B cell (primary cell): Measurements from ENCODE around the gene ZNF410. TPM values are rescaled to one million over a fixed set of nuclear protein-coding genes. Genes with fewer than 3 reads are reported as not detected.

Experiments
- ATAC-seq: fragments of 200-7000 bp; cut with Tn5 transposase; one replicate; pipeline ENCODE4 v1.10.0; 2021; ENCODE audit warnings: low read depth, mild to moderate bottlenecking, moderate number of reproducible peaks, moderate library complexity
- CTCF ChIA-PET: fragments of 350-600 bp; sonication (Branson Sonifier 250); formaldehyde crosslinking; loops from one replicate; lab custom pipeline; 2021; ENCODE audit warnings: antibody characterized with exemption, inconsistent platforms; lab: Charles Lee
- POLR2A ChIA-PET: fragments of 350-600 bp; sonication (Branson Sonifier 250); formaldehyde crosslinking; loops from one replicate; lab custom pipeline; 2021; ENCODE audit warnings: antibody characterized with exemption; lab: Charles Lee
- DNase-seq: peaks from one replicate; pipeline ENCODE4 v3.0.0; 2013
- H2AFZ ChIP-seq: 2 replicates; pipeline ENCODE4 v1.6.1; 2012; ENCODE audit warnings: mild to moderate bottlenecking, low read depth, low read length; ENCODE audit not compliant: insufficient read depth, poor library complexity, severe bottlenecking
- H3K27ac ChIP-seq, 2 donors: 1 replicate in 1 of 2; 2 replicates in 1 of 2; pipeline ENCODE4 v1.5.1; 2012 to 2013; ENCODE audit warnings: low read length in 2 of 2, mild to moderate bottlenecking in 2 of 2, moderate library complexity in 1 of 2
- H3K27me3 ChIP-seq, 4 experiments: fragments of 200-600 bp in 1 of 4; sonication (generic) in 1 of 4; replicated peaks in 1 of 4; 1 replicate in 2 of 4; 2 replicates in 2 of 4; pipeline versions ENCODE4 v1.6.1 to v1.7.0; 2013 to 2016; ENCODE audit warnings: low read length in 3 of 4, mild to moderate bottlenecking in 2 of 4, mixed read lengths in 1 of 4, moderate library complexity in 1 of 4; ENCODE audit not compliant: insufficient read depth in 4 of 4, control insufficient read depth in 3 of 4; ENCODE audit errors: control extremely low read depth in 1 of 4
- H3K36me3 ChIP-seq, 2 experiments: replicated peaks in 1 of 2; 1 replicate in 1 of 2; 2 replicates in 1 of 2; pipeline versions ENCODE4 v1.6.1 to v1.7.1; 2013; ENCODE audit warnings: low read length in 1 of 2; ENCODE audit not compliant: insufficient read depth in 2 of 2, control insufficient read depth in 1 of 2; ENCODE audit errors: control extremely low read depth in 1 of 2, extremely low read depth in 1 of 2
- H3K4me1 ChIP-seq, 2 donors: fragments of 200-600 bp in 1 of 2; sonication (generic) in 1 of 2; 1 replicate in 1 of 2; 2 replicates in 1 of 2; pipeline versions ENCODE4 v1.5.1 to v1.6.1; 2013 to 2017; ENCODE audit warnings: low read length in 2 of 2; ENCODE audit not compliant: control insufficient read depth in 2 of 2, insufficient read depth in 2 of 2
- H3K4me2 ChIP-seq: replicated peaks from 2 replicates; pipeline ENCODE3; 2012; ENCODE audit warnings: mild to moderate bottlenecking, low read depth, low read length; ENCODE audit not compliant: poor library complexity, severe bottlenecking
- H3K4me3 ChIP-seq, 5 experiments: fragments of 200-600 bp in 1 of 5; sonication (generic) in 1 of 5; 1 replicate in 3 of 5; 2 replicates in 2 of 5; pipeline versions ENCODE4 v1.5.1 to v1.7.0; 2011 to 2016; ENCODE audit warnings: low read length in 4 of 5, mild to moderate bottlenecking in 4 of 5, low read depth in 2 of 5, control low read depth in 1 of 5, moderate library complexity in 1 of 5; ENCODE audit not compliant: insufficient read depth in 1 of 5; ENCODE audit errors: control extremely low read depth in 1 of 5, extremely low read depth in 1 of 5
- H3K79me2 ChIP-seq: fragments of 200-600 bp; sonication (generic); one replicate; pipeline ENCODE4 v1.6.0; 2016; ENCODE audit warnings: low read length; ENCODE audit not compliant: control insufficient read depth, insufficient read depth
- H3K9ac ChIP-seq: fragments of 200-600 bp; sonication (generic); 2 replicates; pipeline ENCODE4 v1.6.1; 2017; ENCODE audit warnings: mild to moderate bottlenecking, low read length, moderate library complexity
- H3K9me3 ChIP-seq, 3 donors: one replicate each; pipeline versions ENCODE4 v1.6.1 to v1.7.1; 2013; ENCODE audit warnings: low read length in 2 of 3; ENCODE audit not compliant: control insufficient read depth in 2 of 3, insufficient read depth in 1 of 3; ENCODE audit errors: control extremely low read depth in 1 of 3
- H4K20me1 ChIP-seq: 2 replicates; pipeline ENCODE4 v1.6.0; 2012; ENCODE audit warnings: mild to moderate bottlenecking, low read length; ENCODE audit not compliant: insufficient read depth, control insufficient read depth, poor library complexity, severe bottlenecking
- H3K27ac Mint-ChIP-seq: one replicate; pipeline ENCODE4 v1.8.0; 2021; ENCODE audit warnings: mixed read lengths
- H3K27me3 Mint-ChIP-seq: one replicate; pipeline ENCODE4 v1.8.0; 2021; ENCODE audit warnings: mixed read lengths
- H3K4me1 Mint-ChIP-seq: one replicate; pipeline ENCODE4 v1.8.0; 2021; ENCODE audit warnings: mixed read lengths
- H3K4me3 Mint-ChIP-seq: one replicate; pipeline ENCODE4 v1.8.0; 2021; ENCODE audit warnings: mixed read lengths
- H3K9me3 Mint-ChIP-seq: one replicate; pipeline ENCODE4 v1.8.0; 2022; ENCODE audit warnings: mixed read lengths; ENCODE audit not compliant: insufficient read depth
- CTCF ChIP-seq: fragments of 200-600 bp; IDR thresholded peaks from one replicate; pipeline ENCODE4 v1.8.0; 2022; ENCODE audit warnings: antibody characterized with exemption, mild to moderate bottlenecking
- EZH2 ChIP-seq: IDR thresholded peaks from 2 replicates; pipeline ENCODE4 v1.6.1; 2012; ENCODE audit warnings: borderline replicate concordance, low read depth, mild to moderate bottlenecking, moderate library complexity, low read length; ENCODE audit not compliant: insufficient read depth, poor library complexity, severe bottlenecking
- WGBS: methylation state at CpG from one replicate; pipeline ENCODE4 v1.1.5; 2013; ENCODE audit warnings: missing lambda C conversion rate; ENCODE audit not compliant: insufficient coverage; 5-methylcytosine and 5-hydroxymethylcytosine counted together
- intact Hi-C: fragments of 100-400 bp; cut with micrococcal nuclease; formaldehyde crosslinking; loops from one replicate; pipeline ENCODE4 v1.10.0; 2022
- polyA plus RNA-seq: library from polyadenylated mRNA; depleted of rRNA; stranded (reverse); fragments of >200 nt; gene quantifications from 2 replicates; pipeline ENCODE4 v1.2.3, GENCODE V29; 2012
- small RNA-seq: library from RNA; depleted of rRNA; stranded (forward); fragments of <200 nt; gene quantifications from one replicate; pipeline ENCODE3, GENCODE V24; 2012; ENCODE audit warnings: low replicate concordance, low read depth; ENCODE audit not compliant: insufficient read length
- total RNA-seq, 2 donors: library from RNA; stranded (reverse); fragments of 120-200 nt in 1 of 2; gene quantifications; 1 replicate in 1 of 2; 2 replicates in 1 of 2; pipeline versions ENCODE4 v1.2.3 to v1.2.4, GENCODE V29; 2013 to 2022

ZNF410 gene
- total and polyA plus RNA-seq, 2 donors (not counting 1 experiment from before 2014, with no cell fraction given) = 18.9 to 69.0 TPM

DNA sequence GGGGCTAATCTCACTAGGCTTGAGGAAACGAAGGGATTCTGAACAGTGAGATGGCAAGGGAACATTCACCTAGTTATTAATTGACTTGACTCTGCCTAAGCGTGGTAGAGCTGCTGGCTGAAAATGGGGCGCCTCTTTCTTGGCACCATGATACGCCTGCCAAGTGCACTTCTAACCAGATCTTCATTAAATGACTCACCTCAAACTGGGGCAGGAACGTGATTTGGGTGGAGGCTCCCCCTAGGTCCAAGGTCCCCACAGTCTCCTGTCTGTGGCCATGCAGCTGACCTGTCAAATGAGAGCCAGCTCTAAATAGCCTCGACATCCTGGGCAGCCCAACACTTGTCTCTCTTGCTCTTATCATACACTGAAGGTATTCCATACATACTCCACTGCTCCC, 89.5 kb downstream of the ZNF410 start:
- no peak overlapping the region for H3K9ac ChIP-seq
- Mint-ChIP-seq H3K27me3 (no peaks in the 10 kb centered on the region), H3K4me3 (no peak overlapping the region), H3K27ac (no peak overlapping the region), H3K9me3 (no peaks in the 10 kb centered on the region), H3K4me1 (no peaks in the 10 kb centered on the region)
- WGBS = 78% methylated on average over 5 of the region's 6 CpGs
- H2AFZ ChIP-seq = no peak overlapping the region
- H3K4me3 ChIP-seq = no peak overlapping the region
- intact Hi-C loops = no loop called here
- ATAC-seq = no peak
- CTCF ChIA-PET = no interaction called here
- POLR2A ChIA-PET = no interaction called here
- H3K27ac ChIP-seq = no peak overlapping the region
- H3K36me3 ChIP-seq = peaks cover 0 to 10% of the 10 kb centered on the region in 2 experiments
- no peaks in the 10 kb centered on the region for H3K9me3 ChIP-seq
- no peaks in the 10 kb centered on the region for H3K27me3 ChIP-seq
- no peak for TF ChIP-seq EZH2
- H3K4me2 ChIP-seq = no peak overlapping the region
- no peaks in the 10 kb centered on the region for H3K4me1 ChIP-seq
- DNase-seq = no peak
- H4K20me1 ChIP-seq = no peaks in the 10 kb centered on the region
- H3K79me2 ChIP-seq = no peaks in the 10 kb centered on the region

DNA sequence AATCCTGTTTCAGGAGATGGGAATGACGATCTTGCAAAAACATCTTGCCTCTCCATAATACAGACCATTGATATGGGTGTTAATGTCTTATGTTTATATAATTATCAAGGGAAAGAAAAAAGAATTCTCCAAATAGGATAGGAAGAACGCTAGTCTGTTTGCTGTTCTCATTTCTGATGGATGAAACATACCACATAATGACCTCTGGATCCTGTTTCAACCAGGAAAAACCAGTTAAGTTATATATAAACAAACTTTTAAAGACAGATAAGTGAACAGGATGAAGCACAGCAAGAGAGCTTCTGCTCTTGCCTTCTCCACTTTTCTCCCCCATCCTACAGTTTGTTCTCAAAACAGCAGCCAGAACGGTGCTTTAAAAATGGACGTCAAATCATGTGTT, 91.2 kb downstream of the ZNF410 start:
- WGBS = 83% methylated on average over 1 of the region's 4 CpGs
- no peak overlapping the region for H3K27ac ChIP-seq
- H3K9ac ChIP-seq = no peak overlapping the region
- H3K4me3 ChIP-seq = no peak overlapping the region
- no peaks in the 10 kb centered on the region for H3K4me1 ChIP-seq
- ATAC-seq = no peak
- no peaks in the 10 kb centered on the region for H4K20me1 ChIP-seq
- H3K27me3 ChIP-seq = no peaks in the 10 kb centered on the region
- H3K4me1 Mint-ChIP-seq = no peaks in the 10 kb centered on the region
- ChIA-PET CTCF (no interaction called here), POLR2A (no interaction called here)
- peaks cover 0 to 10% of the 10 kb centered on the region in 2 experiments for H3K36me3 ChIP-seq
- intact Hi-C loops = no loop called here
- H3K27me3 Mint-ChIP-seq = no peaks in the 10 kb centered on the region
- no peak overlapping the region for H3K27ac Mint-ChIP-seq
- H3K79me2 ChIP-seq = no peaks in the 10 kb centered on the region
- H2AFZ ChIP-seq = no peak overlapping the region
- H3K9me3 Mint-ChIP-seq = no peaks in the 10 kb centered on the region
- DNase-seq = no peak
- no peak overlapping the region for H3K4me3 Mint-ChIP-seq
- TF ChIP-seq EZH2 (no peak), CTCF (no peak)
- no peak overlapping the region for H3K4me2 ChIP-seq
- no peaks in the 10 kb centered on the region for H3K9me3 ChIP-seq

Small RNA genes within 50 kb of the gene (small RNA-seq; reads per million reads assigned to genes)
- gene AC005520.4 (not detected), gene RF00019 (not detected)

Other genes starting within 250 kb of the ZNF410 start
- 6.3 and 10.7 TPM in 2 replicates for gene DNAL1, start 241.9 kb upstream of the ZNF410 start, total RNA-seq
- 2.0 and 2.5 TPM in 2 replicates for gene DNAL1, start 241.9 kb upstream of the ZNF410 start, polyA plus RNA-seq
- gene PNMA1, start 172.5 kb upstream of the ZNF410 start, total RNA-seq = 29.6 and 31.6 TPM in 2 replicates
- gene PNMA1, start 172.5 kb upstream of the ZNF410 start, polyA plus RNA-seq = 9.5 and 11.3 TPM in 2 replicates
- gene PTGR2, start 35.0 kb upstream of the ZNF410 start, total RNA-seq = 4.2 and 4.5 TPM in 2 replicates
- 1.2 and 1.4 TPM in 2 replicates for gene PTGR2, start 35.0 kb upstream of the ZNF410 start, polyA plus RNA-seq
- 5.9 and 6.4 TPM in 2 replicates for gene FAM161B, start 63.2 kb downstream of the ZNF410 start, total RNA-seq
- 1.6 and 1.7 TPM in 2 replicates for gene FAM161B, start 63.2 kb downstream of the ZNF410 start, polyA plus RNA-seq
- 34.1 and 38.2 TPM in 2 replicates for gene COQ6, start 63.4 kb downstream of the ZNF410 start, total RNA-seq
- 38.0 and 38.4 TPM in 2 replicates for gene COQ6, start 63.4 kb downstream of the ZNF410 start, polyA plus RNA-seq
- gene ENTPD5, start 132.4 kb downstream of the ZNF410 start, total RNA-seq = 14.7 and 15.6 TPM in 2 replicates
- 5.5 and 6.5 TPM in 2 replicates for gene ENTPD5, start 132.4 kb downstream of the ZNF410 start, polyA plus RNA-seq
- gene BBOF1, start 132.5 kb downstream of the ZNF410 start, total RNA-seq = 2.6 and 3.4 TPM in 2 replicates
- 0.49 and 0.89 TPM in 2 replicates for gene BBOF1, start 132.5 kb downstream of the ZNF410 start, polyA plus RNA-seq
- 14.9 and 16.7 TPM in 2 replicates for gene ALDH6A1, start 197.6 kb downstream of the ZNF410 start, total RNA-seq
- 2.8 and 3.5 TPM in 2 replicates for gene ALDH6A1, start 197.6 kb downstream of the ZNF410 start, polyA plus RNA-seq
- 13.1 and 15.5 TPM in 2 replicates for gene LIN52, start 198.1 kb downstream of the ZNF410 start, total RNA-seq
- 3.9 and 4.6 TPM in 2 replicates for gene LIN52, start 198.1 kb downstream of the ZNF410 start, polyA plus RNA-seq